DMS53 (cell line): ENCODE measurements around the gene TWF2.

ENCODE experiments used
- DNase-seq: peaks from one replicate; lab custom pipeline; 2025; lab: John Stamatoyannopoulos, UW

TWF2 gene

GRCh38 chr3:52237657-52238172 lies 1.2 kb downstream of the TWF2 start:
- DNase-seq = peak; percentile 64

GRCh38 chr3:52237006-52237656 lies 1.8 kb downstream of the TWF2 start:
- peak; percentile 31 for DNase-seq

DNA sequence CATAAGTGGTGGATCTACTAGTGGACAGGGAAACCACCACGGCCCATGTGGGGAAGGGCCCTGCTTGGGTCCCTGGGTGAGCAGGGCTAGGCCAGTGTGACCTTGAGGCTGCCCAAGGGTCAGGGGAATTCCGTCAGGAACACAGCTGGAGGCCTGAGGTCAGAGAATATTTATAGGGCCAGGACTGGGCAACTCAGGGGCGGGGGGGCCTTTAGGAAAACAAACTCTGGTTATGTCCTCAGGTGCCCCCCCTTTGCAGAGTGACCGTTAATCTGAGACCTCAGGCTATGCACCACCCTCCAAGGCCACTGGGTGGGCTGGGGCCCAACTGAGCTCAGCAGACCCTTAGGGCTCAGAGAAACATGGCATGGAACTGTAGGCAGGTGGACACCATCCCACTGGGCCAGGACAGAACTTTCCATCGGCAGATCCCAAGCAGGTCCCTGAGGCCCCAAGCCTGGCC lies 2.5 kb downstream of the TWF2 start:
- no peak for DNase-seq

GRCh38 chr3:52234516-52235447 lies 4.2 kb downstream of the TWF2 start:
- no peak for DNase-seq

GRCh38 chr3:52233968-52234367 lies 5.0 kb downstream of the TWF2 start:
- DNase-seq = no peak

DNA sequence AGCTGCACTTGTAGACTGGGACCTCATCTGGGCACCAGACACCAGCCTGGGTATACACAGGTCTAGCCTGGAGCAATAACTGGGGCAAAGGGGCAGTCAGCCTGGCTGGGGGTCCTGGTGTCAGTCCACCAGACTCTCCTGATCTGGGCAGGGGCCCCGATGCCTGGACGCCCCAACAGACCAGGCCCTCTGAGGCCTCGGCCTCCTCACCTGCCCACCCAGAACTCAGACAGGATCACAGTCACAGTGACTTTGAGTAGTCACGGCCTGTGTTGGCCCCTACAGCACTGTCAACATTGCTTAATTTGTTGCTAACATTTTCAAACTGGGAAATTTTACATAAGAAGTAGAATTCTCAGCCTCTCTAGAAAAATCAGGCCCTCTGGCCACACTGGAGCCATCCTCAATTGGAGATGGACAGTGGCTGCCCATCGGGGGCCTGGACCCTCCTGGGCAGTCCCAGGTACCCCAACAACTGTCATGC lies 5.8 kb downstream of the TWF2 start:
- no peak for DNase-seq

GRCh38 chr3:52232279-52233107 lies 6.5 kb downstream of the TWF2 start:
- DNase-seq = no peak

DNA sequence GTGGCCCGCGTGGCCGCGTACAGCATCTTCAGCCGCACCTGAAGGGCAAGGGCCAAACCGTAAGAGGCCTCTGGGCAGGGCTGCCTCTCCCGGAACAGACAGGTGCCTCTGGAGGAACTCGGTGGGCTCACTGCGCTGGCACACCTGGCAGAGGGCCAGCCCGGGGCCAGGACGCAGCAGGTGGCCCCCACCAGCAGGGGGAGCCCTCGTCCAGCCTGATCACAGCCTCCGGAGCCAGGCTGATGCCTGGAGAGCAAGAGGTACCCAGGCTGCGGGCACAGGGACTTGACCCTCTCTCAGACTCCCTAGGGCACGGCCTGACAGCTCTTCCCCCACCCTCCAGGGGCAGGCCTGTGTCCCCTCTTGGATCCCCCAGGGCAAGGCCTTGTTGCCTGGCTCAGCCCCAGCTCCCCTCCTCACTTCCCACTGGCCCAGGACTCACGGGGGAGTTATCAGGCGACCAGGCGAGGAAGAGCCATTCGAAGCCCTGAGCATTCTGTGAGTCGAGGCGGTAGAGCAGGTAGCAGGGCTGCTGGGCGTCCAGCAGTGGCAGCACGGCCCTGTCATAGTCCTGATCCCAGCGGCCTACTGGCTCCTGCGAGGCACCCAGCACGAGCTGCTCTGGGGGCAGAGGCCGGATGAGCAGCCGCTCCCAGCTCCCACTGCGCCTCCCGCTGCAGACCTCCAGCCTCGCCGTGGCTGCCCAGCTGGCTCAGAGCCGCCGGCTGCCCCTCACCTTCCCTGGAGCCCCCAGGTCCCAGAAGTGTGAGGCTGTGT lies 7.3 kb downstream of the TWF2 start:
- DNase-seq = peak; percentile 67

DNA sequence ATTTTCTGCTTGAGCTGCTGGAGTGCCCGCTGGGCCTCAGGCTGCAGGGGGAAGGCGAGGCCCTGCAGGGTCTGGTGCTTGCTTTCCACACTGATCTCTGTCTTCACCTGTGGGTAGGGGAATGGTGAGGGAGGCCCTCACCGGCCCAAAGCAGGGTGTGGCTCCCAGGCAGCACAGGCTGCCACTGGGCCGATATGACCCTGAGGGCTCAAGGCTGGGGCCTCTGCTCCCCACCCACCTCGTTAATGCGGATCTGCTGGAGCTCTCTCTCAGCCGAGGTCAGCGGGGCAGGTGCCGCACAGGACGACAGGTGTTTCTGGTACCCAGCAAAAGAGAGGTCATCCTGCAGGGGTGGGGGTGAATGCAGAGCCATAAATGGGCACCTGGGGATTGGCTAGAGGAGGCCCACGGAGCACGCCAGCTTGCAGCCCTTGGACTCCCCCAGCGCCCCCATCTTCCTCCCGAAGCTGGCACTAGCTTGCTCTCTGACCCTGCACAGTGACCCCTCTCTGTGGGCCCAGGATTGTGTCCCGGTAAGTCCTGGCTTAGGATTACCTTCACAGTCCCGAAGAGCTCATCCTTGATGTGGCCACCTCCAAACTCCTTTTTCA lies 8.0 kb downstream of the TWF2 start:
- DNase-seq = no peak

DNA sequence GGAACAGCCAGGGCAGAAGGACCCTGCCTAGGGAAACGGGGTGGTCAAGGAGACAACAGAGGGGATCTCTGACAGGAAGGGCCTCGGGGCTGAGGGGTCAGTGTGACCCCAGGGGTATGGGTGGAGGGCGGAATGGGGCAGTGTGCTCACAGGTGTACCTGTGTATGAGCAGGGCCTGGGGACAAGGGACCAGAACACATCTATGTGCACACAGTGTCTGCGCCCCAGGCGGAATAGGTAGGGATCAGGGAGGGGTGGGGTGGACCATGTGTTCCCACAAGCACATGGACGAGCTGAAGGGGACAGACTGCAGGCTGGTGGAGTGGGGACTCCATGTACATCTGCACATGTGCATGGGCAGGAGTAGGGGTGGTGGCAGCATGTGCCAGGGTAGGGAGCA lies 8.5 kb downstream of the TWF2 start:
- DNase-seq = no peak

DNA sequence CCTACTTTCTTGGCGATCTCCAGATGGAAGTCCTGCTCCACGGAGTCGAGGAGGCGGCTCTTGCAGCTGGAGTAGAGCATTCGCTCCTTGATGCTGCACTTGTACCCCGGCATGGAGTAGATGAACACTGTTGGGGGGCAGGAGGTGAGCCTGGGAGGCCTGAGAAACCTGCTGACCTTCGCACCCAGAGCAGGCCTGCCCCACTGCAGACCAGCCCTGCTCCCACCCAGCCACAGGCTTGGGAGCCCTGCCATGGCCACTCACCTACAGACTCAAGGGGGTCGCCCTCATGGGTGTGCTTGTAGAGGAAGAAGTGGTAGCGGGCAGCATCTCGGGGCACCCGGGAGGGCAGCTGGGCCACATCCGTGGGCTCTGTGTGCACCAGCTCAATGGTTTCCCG lies 9.3 kb downstream of the TWF2 start:
- DNase-seq = no peak

DNA sequence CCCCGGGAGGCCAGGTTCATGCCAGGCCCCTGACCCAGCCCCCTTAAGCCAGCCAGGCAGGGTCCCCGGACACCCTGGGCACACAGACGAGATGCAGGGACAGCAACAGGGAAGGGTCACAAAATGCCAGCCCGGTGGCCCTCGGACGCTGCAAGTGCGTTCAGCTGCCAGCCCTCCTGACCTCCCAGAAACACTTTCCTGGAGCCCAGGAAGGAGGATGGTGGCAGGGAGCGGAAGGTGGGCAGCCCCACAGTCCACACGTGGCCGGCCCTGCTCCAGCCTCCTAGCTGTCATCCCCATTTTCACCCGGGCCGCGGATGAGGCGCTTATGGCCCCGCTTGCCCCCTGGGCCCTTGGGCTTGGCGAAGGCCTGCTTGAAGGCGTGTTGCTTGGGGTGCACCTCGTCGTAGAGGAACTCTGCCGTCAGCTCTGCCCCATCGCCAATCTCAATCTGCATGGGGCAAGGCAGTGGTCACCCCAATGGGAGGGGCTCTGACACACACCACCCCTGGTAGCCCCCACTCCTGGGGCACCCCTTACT lies 10.1 kb downstream of the TWF2 start:
- no peak for DNase-seq

DNA sequence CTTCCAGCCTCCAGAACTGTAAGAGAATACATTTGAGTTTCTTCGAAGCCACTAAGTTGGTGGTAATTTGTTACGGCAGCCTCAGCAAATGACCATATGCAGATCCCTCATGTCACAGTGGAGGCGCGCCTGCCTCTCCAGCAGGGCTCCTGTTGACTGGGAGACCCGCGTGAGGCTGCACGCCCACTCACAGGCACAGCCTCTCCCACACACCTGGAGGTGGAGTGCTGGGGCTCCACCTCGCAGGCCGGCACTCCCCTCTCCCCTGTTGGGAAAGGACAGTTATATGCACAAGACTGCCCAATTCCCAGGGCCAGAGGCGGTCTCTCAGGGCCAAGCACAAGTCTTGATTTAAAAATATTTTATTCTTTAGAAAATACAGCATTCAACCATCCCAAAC lies 10.7 kb downstream of the TWF2 start:
- no peak for DNase-seq

- no peak for DNase-seq
Observed at GRCh38 chr3:52227766-52228165, 11.2 kb downstream of the TWF2 start.

GRCh38 chr3:52227117-52227516 lies 11.8 kb downstream of the TWF2 start:
- no peak for DNase-seq

- DNase-seq = peak; percentile 44
Observed at GRCh38 chr3:52226229-52226817, 12.6 kb downstream of the TWF2 start.

DNA sequence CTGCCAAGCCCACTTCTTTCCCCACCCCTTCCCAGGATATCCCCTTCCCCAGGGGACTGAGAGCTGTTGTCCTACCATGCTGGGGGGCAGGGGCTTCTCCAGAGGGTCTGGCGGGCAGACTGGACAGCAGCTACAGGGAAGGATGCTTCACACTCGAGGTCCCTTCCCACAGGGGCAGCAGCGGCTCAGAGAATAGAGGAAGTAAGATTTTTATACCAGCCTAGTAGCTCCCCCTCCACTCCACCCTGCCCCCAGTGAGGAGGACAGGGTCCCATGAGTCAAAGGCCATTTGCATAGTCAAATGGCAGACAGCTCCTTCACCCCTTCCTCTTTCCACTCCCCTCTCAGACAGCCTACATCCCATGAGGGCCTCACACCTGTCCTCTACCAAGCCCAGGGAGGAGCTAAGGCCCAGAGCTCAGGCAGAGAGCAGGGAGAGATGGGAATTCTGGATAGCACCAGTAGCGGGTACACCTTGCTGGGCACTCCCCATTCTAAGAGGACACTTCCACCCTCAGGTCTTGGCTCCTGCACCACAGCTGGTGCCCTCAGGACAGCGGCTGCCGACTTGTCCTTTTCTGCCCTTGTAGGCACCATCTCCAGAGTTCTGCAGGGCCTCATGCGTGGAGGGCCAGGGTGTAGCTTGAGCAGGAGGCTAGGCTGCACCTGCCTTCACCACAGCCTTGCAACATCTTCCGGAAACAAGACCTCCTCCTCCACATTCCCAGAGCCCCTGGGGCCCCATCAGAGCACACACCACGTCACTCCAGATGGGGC lies 13.3 kb downstream of the TWF2 start, which contains the start of gene TLR9:
TSS of gene TLR9 (minus strand) at position 194 of the 777 bp plus-strand sequence. CDS start at position 78, 116 bp downstream.
- peak; percentile 76 for DNase-seq

DNA sequence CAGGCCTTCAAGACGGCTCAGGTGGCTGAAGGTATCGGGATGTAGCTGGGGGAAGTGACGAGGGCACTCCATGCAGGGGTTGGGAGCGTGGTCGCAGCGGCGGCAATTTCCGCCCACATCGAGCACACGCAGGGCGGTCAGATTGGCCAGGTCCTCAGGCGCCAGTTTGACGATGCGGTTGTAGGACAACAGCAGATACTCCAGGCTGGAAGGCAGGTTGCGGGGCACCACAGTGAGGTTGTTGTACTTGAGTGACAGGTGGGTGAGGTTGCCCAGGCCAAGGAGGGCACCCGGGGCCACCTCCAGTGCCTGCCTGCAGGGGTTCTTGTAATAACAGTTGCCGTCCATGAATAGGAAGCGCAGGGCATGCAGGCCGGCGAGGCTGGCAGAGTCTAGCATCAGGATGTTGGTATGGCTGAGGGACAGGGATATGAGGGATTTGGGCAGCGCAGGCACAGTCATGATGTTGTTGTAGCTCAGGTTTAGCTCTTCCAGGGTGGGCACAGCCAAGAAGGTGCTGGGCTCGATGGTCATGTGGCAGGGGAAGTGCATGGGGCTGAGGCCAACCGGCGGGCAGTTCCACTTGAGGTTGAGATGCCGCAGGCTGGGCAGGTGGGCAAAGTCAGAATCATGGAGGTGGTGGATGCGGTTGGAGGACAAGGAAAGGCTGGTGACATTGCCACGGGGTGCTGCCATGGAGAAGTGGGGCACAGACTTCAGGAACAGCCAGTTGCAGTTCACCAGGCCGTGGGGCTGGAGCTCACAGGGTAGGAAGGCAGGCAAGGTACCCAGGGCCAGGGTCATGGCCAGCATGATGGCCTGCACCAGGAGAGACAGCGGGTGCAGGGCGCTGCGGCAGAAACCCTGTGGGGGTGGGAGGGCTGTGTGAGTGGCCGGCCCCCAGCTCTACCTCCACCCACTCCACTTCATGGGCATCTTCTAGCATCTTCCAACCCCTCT lies 15.2 kb downstream of the TWF2 start:
- no peak for DNase-seq
